Naive thymus-derived CD8-positive, alpha-beta T cell (primary cell): ENCODE results near the gene EIF3A. TPM values are rescaled to one million over a fixed set of nuclear protein-coding genes. Genes with fewer than 3 reads are reported as not detected.

Experiments
- ATAC-seq, 2 donors: fragments of 150-1000 bp; cut with Tn5 transposase in 1 of 2; sonication (Bioruptor Pico), chemical (Tn5 transposase) in 1 of 2; 1 replicate in 1 of 2; 2 replicates in 1 of 2; pipeline ENCODE4 v1.10.0; 2021; ENCODE audit warnings: mild to moderate bottlenecking in 2 of 2, moderate library complexity in 2 of 2
- POLR2A ChIA-PET: fragments of 350-600 bp; sonication (Branson Sonifier 250); formaldehyde crosslinking; loops from one replicate; lab custom pipeline; 2021; ENCODE audit warnings: antibody characterized with exemption; lab: Charles Lee
- DNase-seq, 10 donors: peaks; one replicate each; pipeline versions ENCODE4 v3.0.0 to v3.0.0-alpha.2; 2020 to 2022
- H3K27ac Mint-ChIP-seq, 10 donors: one replicate each; pipeline ENCODE4 v1.8.0; 2020 to 2022; ENCODE audit warnings: mild to moderate bottlenecking in 10 of 10, mixed read lengths in 10 of 10, moderate library complexity in 4 of 10, inconsistent platforms in 1 of 10
- H3K27me3 Mint-ChIP-seq, 5 donors: one replicate each; pipeline ENCODE4 v1.8.0; 2021 to 2022; ENCODE audit warnings: mixed read lengths in 5 of 5
- H3K36me3 Mint-ChIP-seq, 3 donors: one replicate each; pipeline ENCODE4 v1.8.0; 2020 to 2022; ENCODE audit warnings: mixed read lengths in 3 of 3, mild to moderate bottlenecking in 2 of 3, inconsistent platforms in 1 of 3
- H3K4me1 Mint-ChIP-seq, 4 donors: one replicate each; pipeline ENCODE4 v1.8.0; 2021 to 2022; ENCODE audit warnings: mixed read lengths in 4 of 4
- H3K4me3 Mint-ChIP-seq, 10 donors: one replicate each; pipeline ENCODE4 v1.8.0; 2020 to 2022; ENCODE audit warnings: mild to moderate bottlenecking in 10 of 10, mixed read lengths in 10 of 10, moderate library complexity in 6 of 10, inconsistent platforms in 1 of 10
- H3K9me3 Mint-ChIP-seq, 9 donors: one replicate each; pipeline ENCODE4 v1.8.0; 2020 to 2022; ENCODE audit warnings: mixed read lengths in 9 of 9, mild to moderate bottlenecking in 3 of 9, inconsistent platforms in 1 of 9, moderate library complexity in 1 of 9
- polyA plus RNA-seq, 3 donors: library from polyadenylated mRNA; unstranded; fragments of 300-500 nt; fragmentation: Illumina TruSeq; gene quantifications; one replicate each; pipeline ENCODE4 v1.2.3, GENCODE V29; 2021
- total RNA-seq, 8 experiments: library from RNA in 2 of 8; stranded (reverse) in 2 of 8; gene quantifications; one replicate each; pipeline ENCODE4 v1.2.3 and lab custom pipeline; 2021 to 2026

Gene EIF3A
- total and polyA plus RNA-seq, 5 experiments from 2014 or later = 30.0 to 93.6 (median 56.2) TPM

DNA sequence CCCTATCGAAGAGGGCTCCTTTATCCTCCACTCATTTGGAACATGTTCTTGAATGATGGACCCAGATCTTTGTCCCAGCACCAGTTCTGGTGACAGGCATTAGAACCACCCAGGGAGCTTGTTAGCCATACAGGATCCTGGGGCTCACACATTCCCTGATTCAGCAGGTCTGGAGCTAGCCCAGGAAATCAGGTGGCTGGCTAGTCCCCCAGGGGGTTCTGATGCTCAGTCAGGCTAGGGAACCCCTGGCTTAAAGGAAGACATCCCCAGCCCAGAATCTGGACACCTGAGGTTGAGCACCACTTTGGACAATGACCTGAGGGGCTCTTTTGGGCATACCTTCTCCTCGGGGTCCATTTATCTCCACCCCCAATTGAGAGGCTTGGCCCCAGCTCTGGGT lies 88.1 kb downstream of the EIF3A start:
- no peaks in the 10 kb centered on the region for H3K36me3 Mint-ChIP-seq
- no peak for DNase-seq
- H3K27me3 Mint-ChIP-seq = peaks cover 0 to 8% (median 1%) of the 10 kb centered on the region in 5 donors
- H3K9me3 Mint-ChIP-seq = peaks cover 0 to 9% (median 0%) of the 10 kb centered on the region in 9 donors
- ATAC-seq = no peak
- POLR2A ChIA-PET = no interaction called here
- no peaks in the 10 kb centered on the region for H3K4me1 Mint-ChIP-seq
- no peak overlapping the region for H3K27ac Mint-ChIP-seq
- no peak overlapping the region for H3K4me3 Mint-ChIP-seq

- Mint-ChIP-seq H3K4me3 (no peak overlapping the region), H3K36me3 (peaks cover 0 to 6% (median 1%) of the 10 kb centered on the region in 3 donors), H3K27me3 (peaks cover 0 to 6% (median 1%) of the 10 kb centered on the region in 5 donors), H3K4me1 (peaks cover 0 to 3% (median 0%) of the 10 kb centered on the region in 4 donors), H3K27ac (no peak overlapping the region), H3K9me3 (peaks cover 0 to 23% (median 7%) of the 10 kb centered on the region in 9 donors)
- DNase-seq = no peak
- POLR2A ChIA-PET = no interaction called here
- no peak for ATAC-seq
These were observed 90.3 kb downstream of the EIF3A start for GRCh38 chr10:118990326-118990725.

GRCh38 chr10:118986815-118987790 lies 93.5 kb downstream of the EIF3A start:
- peaks cover 2 to 9% (median 2%) of the 10 kb centered on the region in 5 donors for H3K27me3 Mint-ChIP-seq
- POLR2A ChIA-PET = no interaction called here
- H3K27ac Mint-ChIP-seq = no peak overlapping the region
- peaks cover 0 to 19% (median 8%) of the 10 kb centered on the region in 3 donors for H3K36me3 Mint-ChIP-seq
- no peak for DNase-seq
- ATAC-seq = no peak
- H3K9me3 Mint-ChIP-seq = peaks cover 0 to 41% (median 19%) of the 10 kb centered on the region in 9 donors
- H3K4me1 Mint-ChIP-seq = peaks cover 0 to 3% (median 0%) of the 10 kb centered on the region in 4 donors
- no peak overlapping the region for H3K4me3 Mint-ChIP-seq

GRCh38 chr10:118985576-118985975 lies 95.0 kb downstream of the EIF3A start:
- no peak for DNase-seq
- Mint-ChIP-seq H3K4me3 (no peak overlapping the region), H3K36me3 (peaks cover 0 to 19% (median 8%) of the 10 kb centered on the region in 3 donors), H3K4me1 (peaks cover 0 to 3% (median 0%) of the 10 kb centered on the region in 4 donors), H3K9me3 (peaks cover 0 to 41% (median 19%) of the 10 kb centered on the region in 9 donors), H3K27me3 (peaks cover 2 to 17% (median 7%) of the 10 kb centered on the region in 5 donors), H3K27ac (no peak overlapping the region)
- POLR2A ChIA-PET = no interaction called here
- ATAC-seq = no peak

Other genes starting within 250 kb of the EIF3A start
- under 1 TPM; 0.55 to 0.60 TPM for gene NANOS1, start 51.1 kb downstream of the EIF3A start, total RNA-seq
- under 1 TPM in 1 of 3 donors, not detected in 2; 0.05 TPM for gene NANOS1, start 51.1 kb downstream of the EIF3A start, polyA plus RNA-seq
- gene DENND10, start 23.3 kb upstream of the EIF3A start, total RNA-seq = 10 to 100 TPM; 21.6 to 23.2 TPM
- gene DENND10, start 23.3 kb upstream of the EIF3A start, polyA plus RNA-seq = 10 to 100 TPM; 18.3 to 20.4 (median 20.1) TPM
- 10 to 100 TPM; 18.9 to 20.4 TPM for gene SFXN4, start 84.9 kb upstream of the EIF3A start, total RNA-seq
- gene SFXN4, start 84.9 kb upstream of the EIF3A start, polyA plus RNA-seq = 10 to 100 TPM; 18.3 to 31.3 (median 28.2) TPM
- gene PRDX3, start 98.0 kb upstream of the EIF3A start, total RNA-seq = 10 to 100 TPM; 29.8 to 31.1 TPM
- gene PRDX3, start 98.0 kb upstream of the EIF3A start, polyA plus RNA-seq = 10 to 100 TPM; 56.7 to 75.5 (median 67.7) TPM
- 10 to 100 TPM; 22.6 to 23.2 TPM for gene GRK5, start 126.8 kb upstream of the EIF3A start, total RNA-seq
- gene GRK5, start 126.8 kb upstream of the EIF3A start, polyA plus RNA-seq = 10 to 100 TPM in 2 of 3 donors, 1 to 10 TPM in 1; 4.4 to 11.0 (median 10.0) TPM